HepG2 (cell line): ENCODE data around the gene ZIK1. TPM values are rescaled to one million over a fixed set of nuclear protein-coding genes. Genes with fewer than 3 reads are reported as not detected.
A peak's percentile ranks its signal among the peaks of the same experiment; 100 is the strongest.

ENCODE experiments used
- GATA4 ChIP-seq: sonication (generic); IDR thresholded peaks from 2 replicates; pipeline ENCODE4 v1.6.1; 2016; ENCODE audit warnings: antibody characterized with exemption, low read depth, borderline replicate concordance
- JARID2 ChIP-seq: sonication (generic); formaldehyde crosslinking; IDR thresholded peaks from 2 replicates; pipeline ENCODE4 v1.8.1; 2023; ENCODE audit warnings: missing genetic modification reagents, inconsistent platforms; ENCODE audit not compliant: insufficient replicate concordance
- KDM6A ChIP-seq: IDR thresholded peaks from 2 replicates; pipeline ENCODE4 v1.6.1; 2016; ENCODE audit warnings: low read depth
- MED1 ChIP-seq: sonication (generic); formaldehyde crosslinking; IDR thresholded peaks from 2 replicates; pipeline ENCODE4 v1.4.0; 2020; ENCODE audit warnings: missing genetic modification reagents
- MTA1 ChIP-seq: sonication (generic); formaldehyde crosslinking; IDR thresholded peaks from 2 replicates; pipeline ENCODE4 v1.4.0; 2020; ENCODE audit warnings: missing genetic modification reagents, mild to moderate bottlenecking, borderline replicate concordance
- NFE2L1 ChIP-seq: sonication (generic); formaldehyde crosslinking; IDR thresholded peaks from 2 replicates; pipeline ENCODE4 v1.4.0; 2020; ENCODE audit warnings: missing genetic modification reagents, mild to moderate bottlenecking, borderline replicate concordance
- NFYB ChIP-seq: sonication (generic); formaldehyde crosslinking; IDR thresholded peaks from 2 replicates; pipeline ENCODE4 v1.4.0; 2020; ENCODE audit warnings: missing genetic modification reagents
- PAX8 ChIP-seq: sonication (generic); formaldehyde crosslinking; IDR thresholded peaks from 2 replicates; pipeline ENCODE4 v1.8.0; 2022; ENCODE audit warnings: mild to moderate bottlenecking, missing genetic modification reagents, borderline replicate concordance
- PLSCR1 ChIP-seq: sonication (generic); formaldehyde crosslinking; IDR thresholded peaks from 2 replicates; pipeline ENCODE4 v1.5.0; 2020; ENCODE audit warnings: missing genetic modification reagents, mild to moderate bottlenecking, borderline replicate concordance
- TCF12 ChIP-seq, 2 experiments: fragments of 450-650 bp in 1 of 2; sonication (generic) in 1 of 2; formaldehyde crosslinking in 1 of 2; IDR thresholded peaks; 2 replicates each; pipeline versions ENCODE4 v1.6.1 to v1.8.0; 2017 to 2022; ENCODE audit warnings: antibody characterized with exemption in 1 of 2, mild to moderate bottlenecking in 1 of 2, missing genetic modification reagents in 1 of 2, moderate library complexity in 1 of 2
- THAP9 ChIP-seq: sonication (generic); formaldehyde crosslinking; IDR thresholded peaks from 2 replicates; pipeline ENCODE4; 2020; ENCODE audit warnings: missing genetic modification reagents, mild to moderate bottlenecking, borderline replicate concordance
- U2AF1 ChIP-seq: fragments of 200-400 bp; formaldehyde crosslinking; optimal IDR thresholded peaks from 2 replicates; pipeline ENCODE3; 2017; ENCODE audit warnings: mild to moderate bottlenecking, low read depth, low read length
- ZBED4 ChIP-seq: sonication (generic); formaldehyde crosslinking; IDR thresholded peaks from 2 replicates; pipeline ENCODE4 v1.4.0; 2020; ENCODE audit warnings: missing genetic modification reagents, borderline replicate concordance
- ZBTB42 ChIP-seq: sonication (generic); formaldehyde crosslinking; IDR thresholded peaks from 2 replicates; pipeline ENCODE4 v1.5.0; 2020; ENCODE audit warnings: mild to moderate bottlenecking, missing genetic modification reagents
- ZBTB46 ChIP-seq: sonication (generic); formaldehyde crosslinking; IDR thresholded peaks from 2 replicates; pipeline ENCODE4 v1.4.0; 2020; ENCODE audit warnings: mild to moderate bottlenecking, missing genetic modification reagents, borderline replicate concordance
- ZFP41 ChIP-seq: sonication (generic); formaldehyde crosslinking; IDR thresholded peaks from 2 replicates; pipeline ENCODE4 v1.4.0; 2020; ENCODE audit warnings: mild to moderate bottlenecking, missing genetic modification reagents, borderline replicate concordance
- ZNF451 ChIP-seq: sonication (generic); formaldehyde crosslinking; IDR thresholded peaks from 2 replicates; pipeline ENCODE4 v1.5.0; 2020; ENCODE audit warnings: mild to moderate bottlenecking, missing genetic modification reagents
- ZNF615 ChIP-seq: sonication (generic); formaldehyde crosslinking; IDR thresholded peaks from 2 replicates; pipeline ENCODE4 v1.5.0; 2020; ENCODE audit warnings: mild to moderate bottlenecking, missing genetic modification reagents, borderline replicate concordance
- ZSCAN22 ChIP-seq: sonication (generic); formaldehyde crosslinking; IDR thresholded peaks from 2 replicates; pipeline ENCODE4 v1.4.0; 2020; ENCODE audit warnings: mild to moderate bottlenecking, missing genetic modification reagents
- polyA plus RNA-seq, 8 experiments: library from polyadenylated mRNA; depleted of rRNA in 3 of 8; stranded (reverse) in 7 of 8; unstranded in 1 of 8; fragments of >200 nt; fragmentation: Illumina TruSeq in 4 of 8; extraction: Trizol in 4 of 8; gene quantifications; 2 replicates each; pipeline versions ENCODE4 v1.2.1 to v1.2.3, GENCODE V29; 2011 to 2016; ENCODE audit warnings: low read depth in 4 of 8, missing spikeins in 1 of 8, mixed read lengths in 1 of 8; ENCODE audit not compliant: insufficient read depth in 1 of 8
- total RNA-seq, 5 experiments: library from RNA; depleted of rRNA; stranded (reverse); fragments of >200 nt; fragmentation: Illumina TruSeq; extraction: Trizol; gene quantifications; 2 replicates each; pipeline ENCODE4 v1.2.3, GENCODE V29; 2016; ENCODE audit warnings: low read depth in 1 of 5

The ZIK1 gene
- total and polyA plus RNA-seq, 2 of the 13 experiments (the other 11 are each of a cell fraction or from before 2014, with no cell fraction given), result 2.1 to 7.2 TPM

GRCh38 chr19:57632987-57633831, 49.3 kb downstream of the ZIK1 start, which contains the start of gene ZNF211 (continued):
- TF ChIP-seq TCF12 (IDR thresholded peaks at IDR 0.05) (no peak), TCF12 (CRISPR knock-in tag; IDR thresholded peaks at IDR 0.05) (no peak), ZBTB46 (CRISPR knock-in tag) (no peak), JARID2 (peak; percentile 64), ZFP41 (no peak), MTA1 (0 out of 2 replicates have a peak, but pooled peaks have one; percentile 43), NFYB (peak; percentile 94), PAX8 (CRISPR knock-in tag) (peak; percentile 26; the same call in 1 of the 2 replicates), PLSCR1 (CRISPR knock-in tag) (no peak), U2AF1 (no peak), KDM6A (no peak), ZNF451 (CRISPR knock-in tag) (no peak; the same call in 1 of the 2 replicates), THAP9 (CRISPR knock-in tag) (peak; percentile 65; the same call in 1 of the 2 replicates), GATA4 (no peak), ZSCAN22 (CRISPR knock-in tag) (no peak), MED1 (CRISPR knock-in tag) (0 out of 2 replicates have a peak, but pooled peaks have one; percentile 34), ZBED4 (CRISPR knock-in tag) (0 out of 2 replicates have a peak, but pooled peaks have one; percentile 36), NFE2L1 (CRISPR knock-in tag) (no peak), ZNF615 (CRISPR knock-in tag) (no peak), ZBTB42 (CRISPR knock-in tag) (no peak)
